H9 (cell line): ENCODE data around the gene LRMDA. TPM values are rescaled to one million over a fixed set of nuclear protein-coding genes. Genes with fewer than 3 reads are reported as not detected.

Source experiments
- DNase-seq: peaks from one replicate; pipeline ENCODE4 v3.0.0-alpha.2; 2017
- H2AFZ ChIP-seq: one replicate; pipeline ENCODE4 v1.6.1; 2013; ENCODE audit warnings: mild to moderate bottlenecking, low read length, control low read depth, moderate library complexity
- H2AK5ac ChIP-seq: 2 replicates; pipeline ENCODE4 v1.6.1; 2013; ENCODE audit warnings: low read length, control low read depth, mixed read lengths; ENCODE audit not compliant: insufficient read length
- H2BK120ac ChIP-seq: one replicate; pipeline ENCODE4 v1.6.1; 2013; ENCODE audit warnings: low read depth, mild to moderate bottlenecking, low read length, control low read depth, inconsistent platforms; ENCODE audit not compliant: poor library complexity, severe bottlenecking
- H2BK12ac ChIP-seq: 2 replicates; pipeline ENCODE4 v1.6.1; 2013; ENCODE audit warnings: low read length, control low read depth, mixed read lengths, low read depth; ENCODE audit not compliant: insufficient read length
- H2BK15ac ChIP-seq: 2 replicates; pipeline ENCODE4 v1.6.1; 2013; ENCODE audit warnings: low read depth, low read length, control low read depth
- H2BK20ac ChIP-seq: one replicate; pipeline ENCODE4 v1.6.1; 2013; ENCODE audit warnings: low read depth, mild to moderate bottlenecking, low read length, control low read depth, inconsistent platforms; ENCODE audit not compliant: poor library complexity, severe bottlenecking
- H2BK5ac ChIP-seq: 2 replicates; pipeline ENCODE4 v1.6.1; 2013; ENCODE audit warnings: low read length, control low read depth, mixed read lengths; ENCODE audit not compliant: insufficient read length
- H3K14ac ChIP-seq: 2 replicates; pipeline ENCODE4 v1.6.1; 2013; ENCODE audit warnings: low read length, control low read depth; ENCODE audit not compliant: insufficient read depth
- H3K18ac ChIP-seq: 2 replicates; pipeline ENCODE4 v1.6.1; 2013; ENCODE audit warnings: low read depth, mild to moderate bottlenecking, mixed read lengths, low read length, control low read depth; ENCODE audit not compliant: insufficient read length
- H3K23ac ChIP-seq: 2 replicates; pipeline ENCODE4 v1.6.1; 2013; ENCODE audit warnings: low read length, control low read depth, mixed read lengths, low read depth; ENCODE audit not compliant: insufficient read length
- H3K23me2 ChIP-seq: 2 replicates; pipeline ENCODE4 v1.6.1; 2013; ENCODE audit warnings: low read depth, mild to moderate bottlenecking, mixed read lengths, low read length, control low read depth; ENCODE audit not compliant: insufficient read length, poor library complexity, severe bottlenecking
- H3K27ac ChIP-seq: 2 replicates; pipeline ENCODE4 v1.5.1; 2013; ENCODE audit warnings: low read length, control low read depth, mixed read lengths, low read depth; ENCODE audit not compliant: insufficient read length
- H3K27me3 ChIP-seq: 2 replicates; pipeline ENCODE4 v1.6.1; 2013; ENCODE audit warnings: low read length, control low read depth, inconsistent platforms; ENCODE audit not compliant: insufficient read depth
- H3K4ac ChIP-seq: 2 replicates; pipeline ENCODE4 v1.6.1; 2013; ENCODE audit warnings: low read depth, mild to moderate bottlenecking, control low read depth, inconsistent platforms, low read length, moderate library complexity
- H3K4me1 ChIP-seq: 2 replicates; pipeline ENCODE4 v1.6.1; 2013; ENCODE audit warnings: low read length, control low read depth, inconsistent platforms; ENCODE audit not compliant: insufficient read depth
- H3K4me2 ChIP-seq: 2 replicates; pipeline ENCODE4 v1.6.1; 2013; ENCODE audit warnings: low read length, control low read depth, mixed read lengths; ENCODE audit not compliant: insufficient read length, insufficient read depth
- H3K56ac ChIP-seq: 2 replicates; pipeline ENCODE4 v1.6.1; 2013; ENCODE audit warnings: low read depth, mild to moderate bottlenecking, mixed read lengths, low read length, control low read depth; ENCODE audit not compliant: insufficient read length
- H3K79me1 ChIP-seq: 2 replicates; pipeline ENCODE4 v1.6.1; 2013; ENCODE audit warnings: low read depth, mild to moderate bottlenecking, moderate library complexity, low read length, control low read depth, inconsistent platforms; ENCODE audit not compliant: insufficient read depth, poor library complexity, severe bottlenecking
- H3K79me2 ChIP-seq: 2 replicates; pipeline ENCODE4 v1.6.1; 2013; ENCODE audit warnings: low read length, control low read depth, inconsistent platforms; ENCODE audit not compliant: insufficient read depth
- H3K9ac ChIP-seq: 2 replicates; pipeline ENCODE4 v1.6.1; 2013; ENCODE audit warnings: low read length, control low read depth, mixed read lengths; ENCODE audit not compliant: insufficient read length; ENCODE audit errors: extremely low read depth
- H3K9me3 ChIP-seq: one replicate; pipeline ENCODE4 v1.6.1; 2013; ENCODE audit warnings: low read depth, low read length, inconsistent platforms; ENCODE audit not compliant: control insufficient read depth
- H3T11ph ChIP-seq: one replicate; pipeline ENCODE4 v1.6.1; 2013; ENCODE audit warnings: mild to moderate bottlenecking, low read length, control low read depth, inconsistent platforms
- H4K20me1 ChIP-seq: one replicate; pipeline ENCODE4 v1.6.1; 2013; ENCODE audit not compliant: control insufficient read depth, insufficient read length, insufficient read depth
- H4K5ac ChIP-seq: 2 replicates; pipeline ENCODE4 v1.6.1; 2013; ENCODE audit warnings: low read depth, mild to moderate bottlenecking, mixed read lengths, low read length, control low read depth; ENCODE audit not compliant: insufficient read length
- H4K8ac ChIP-seq: replicated peaks from 2 replicates; pipeline ENCODE4 v1.6.1; 2013; ENCODE audit warnings: low read length, control low read depth, mixed read lengths, low read depth; ENCODE audit not compliant: insufficient read length
- H4K91ac ChIP-seq: 2 replicates; pipeline ENCODE4 v1.6.1; 2013; ENCODE audit warnings: low read depth, mild to moderate bottlenecking, moderate library complexity, mixed read lengths, low read length, control low read depth; ENCODE audit not compliant: insufficient read length
- H3K27ac Mint-ChIP-seq, 3 experiments: 2 replicates in 2 of 3; 3 replicates in 1 of 3; pipeline ENCODE4 v1.8.0; 2020 to 2021; ENCODE audit warnings: mixed read lengths in 3 of 3, mild to moderate bottlenecking in 1 of 3, moderate library complexity in 1 of 3
- H3K27me3 Mint-ChIP-seq: 2 replicates; pipeline ENCODE4 v1.8.0; 2021; ENCODE audit warnings: low read depth, mild to moderate bottlenecking, moderate library complexity, mixed read lengths
- H3K36me3 Mint-ChIP-seq, 3 experiments: 2 replicates in 2 of 3; 3 replicates in 1 of 3; pipeline ENCODE4 v1.8.0; 2020 to 2021; ENCODE audit warnings: low read depth in 3 of 3, mixed read lengths in 3 of 3; ENCODE audit not compliant: insufficient read depth in 1 of 3
- H3K4me1 Mint-ChIP-seq, 2 experiments: 2 replicates each; pipeline ENCODE4 v1.8.0; 2020; ENCODE audit warnings: mixed read lengths in 2 of 2
- H3K4me3 Mint-ChIP-seq, 2 experiments: 2 replicates in 1 of 2; 3 replicates in 1 of 2; pipeline ENCODE4 v1.8.0; 2020 to 2021; ENCODE audit warnings: mild to moderate bottlenecking in 2 of 2, mixed read lengths in 2 of 2, moderate library complexity in 1 of 2
- H3K9me3 Mint-ChIP-seq, 2 experiments: 2 replicates in 1 of 2; 3 replicates in 1 of 2; pipeline ENCODE4 v1.8.0; 2020; ENCODE audit warnings: mild to moderate bottlenecking in 2 of 2, mixed read lengths in 2 of 2, moderate library complexity in 1 of 2
- CTCF ChIP-seq: fragments of 200-600 bp; sonication (generic); conservative IDR thresholded peaks from 3 replicates; pipeline ENCODE4 v1.8.0; 2021; ENCODE audit warnings: antibody characterized with exemption, mild to moderate bottlenecking
- WGBS: extraction: QIAGEN DNeasy Blood & Tissue Kit; methylation state at CpG from one replicate; pipeline ENCODE4 v1.1.7; 2013; ENCODE audit warnings: missing lambda C conversion rate, low lambda C conversion rate, mixed read lengths; ENCODE audit not compliant: insufficient read length; ENCODE audit errors: extremely low coverage; 5-methylcytosine and 5-hydroxymethylcytosine counted together
- total RNA-seq: library from RNA; stranded (reverse); gene quantifications from 2 replicates; pipeline ENCODE4 v1.2.1, GENCODE V29; 2021

The LRMDA gene
- total RNA-seq, 1 experiment from 2014 or later = 1.8 TPM

GRCh38 chr10:76088008-76088407 is 656.6 kb downstream of the LRMDA start:
- no CpG with 5 or more reads among the region's 4 CpGs for WGBS
- H2BK15ac ChIP-seq = no peak overlapping the region
- Mint-ChIP-seq H3K4me3 (no peak overlapping the region), H3K4me1 (peaks cover 18 to 31% of the 10 kb centered on the region in 2 experiments), H3K27me3 (peaks cover 50% of the 10 kb centered on the region), H3K9me3 (peaks cover 0 to 3% of the 10 kb centered on the region in 2 experiments; a peak in 1 of 5 replicates), H3K36me3 (peaks cover 0 to 2% (median 0%) of the 10 kb centered on the region in 3 experiments; a peak in 1 of 7 replicates), H3K27ac (no peak overlapping the region)
- H3K56ac ChIP-seq = no peak overlapping the region
- no peak overlapping the region for H3K27ac ChIP-seq
- no peak overlapping the region for H3K9ac ChIP-seq
- no peak overlapping the region for H2AK5ac ChIP-seq
- no peak for TF ChIP-seq CTCF
- H2BK5ac ChIP-seq = no peak overlapping the region
- H2BK120ac ChIP-seq = no peak overlapping the region
- no peak for DNase-seq
- H3K4me1 ChIP-seq = no peaks in the 10 kb centered on the region; the same call in 1 of the 2 replicates
- no peak overlapping the region for H4K91ac ChIP-seq
- H2AFZ ChIP-seq = no peak overlapping the region
- H2BK20ac ChIP-seq = no peak overlapping the region
- H2BK12ac ChIP-seq = no peak overlapping the region
- H3K79me1 ChIP-seq = no peaks in the 10 kb centered on the region
- H3K14ac ChIP-seq = no peak overlapping the region
- H3K4ac ChIP-seq = no peak overlapping the region
- H3K9me3 ChIP-seq = no peaks in the 10 kb centered on the region
- no peak overlapping the region for H3K23ac ChIP-seq
- no peaks in the 10 kb centered on the region for H4K20me1 ChIP-seq
- no peak overlapping the region for H3K4me2 ChIP-seq
- no peak overlapping the region for H4K5ac ChIP-seq
- no peak overlapping the region for H4K8ac ChIP-seq
- H3K23me2 ChIP-seq = no peaks in the 10 kb centered on the region
- no peak overlapping the region for H3K18ac ChIP-seq
- no peaks in the 10 kb centered on the region for H3K27me3 ChIP-seq
- no peaks in the 10 kb centered on the region for H3K79me2 ChIP-seq
- H3T11ph ChIP-seq = no peak overlapping the region
